Activated CD8-positive, alpha-beta memory T cell treated with anti-CD3 and anti-CD28 coated beads for 1 hour (primary cell): ENCODE measurements around the gene CFAP20.

Experiments
- DNase-seq, 2 donors: peaks; one replicate each; pipeline ENCODE4 v3.0.0-alpha.2; 2020; ENCODE audit warnings: low read depth in 1 of 2; ENCODE audit errors: extremely low read depth in 1 of 2

CFAP20 gene

GRCh38 chr16:58129097-58129936 is at the start of gene CFAP20:
TSS of gene CFAP20 (minus strand) at chr16:58129381. CDS start at chr16:58129115, 266 bp downstream.
- peak; percentile 90 to 91 for DNase-seq

- no peak for DNase-seq
These were observed 48.2 kb upstream of the CFAP20 start for GRCh38 chr16:58177353-58177710.

- no peak for DNase-seq
These were observed 47.6 kb upstream of the CFAP20 start for GRCh38 chr16:58176608-58177352.

GRCh38 chr16:58170223-58170622 is 41.0 kb upstream of the CFAP20 start:
- DNase-seq = no peak

- no peak for DNase-seq
These were observed 31.7 kb upstream of the CFAP20 start for GRCh38 chr16:58160855-58161254.

GRCh38 chr16:58158725-58159124 is 29.5 kb upstream of the CFAP20 start:
- DNase-seq = no peak

- DNase-seq = no peak
These were observed 28.9 kb upstream of the CFAP20 start for GRCh38 chr16:58157951-58158540.

GRCh38 chr16:58157239-58157638 is 28.1 kb upstream of the CFAP20 start:
- no peak for DNase-seq

- DNase-seq = no peak
These were observed 26.7 kb upstream of the CFAP20 start for GRCh38 chr16:58155839-58156238.

- no peak for DNase-seq
These were observed 25.2 kb upstream of the CFAP20 start for GRCh38 chr16:58154345-58154744.

- DNase-seq = no peak
These were observed 23.2 kb upstream of the CFAP20 start for GRCh38 chr16:58152246-58152868.

GRCh38 chr16:58148526-58148925 is 19.3 kb upstream of the CFAP20 start:
- DNase-seq = no peak

- DNase-seq = no peak
These were observed 18.9 kb upstream of the CFAP20 start for GRCh38 chr16:58148099-58148498.

- DNase-seq = no peak
These were observed 9.7 kb upstream of the CFAP20 start for GRCh38 chr16:58138852-58139251.

GRCh38 chr16:58137581-58137980 is 8.4 kb upstream of the CFAP20 start:
- no peak for DNase-seq

- DNase-seq = no peak
These were observed 477 bp downstream of the CFAP20 start for GRCh38 chr16:58128711-58129096.

GRCh38 chr16:58128181-58128631 is 975 bp downstream of the CFAP20 start:
- DNase-seq = no peak

- DNase-seq = no peak
These were observed 1.5 kb downstream of the CFAP20 start for GRCh38 chr16:58127634-58128033.

- DNase-seq = no peak
These were observed 2.1 kb downstream of the CFAP20 start for GRCh38 chr16:58127033-58127556.

- no peak for DNase-seq
These were observed 2.7 kb downstream of the CFAP20 start for GRCh38 chr16:58126451-58126961.
